ENCODE results near the gene NDUFS1.
"Not testable (repeated sequence)": the region's sequence is repeated elsewhere in the genome, so short reads cannot be mapped to it uniquely, and the experiment has no call there.

The NDUFS1 gene

DNA sequence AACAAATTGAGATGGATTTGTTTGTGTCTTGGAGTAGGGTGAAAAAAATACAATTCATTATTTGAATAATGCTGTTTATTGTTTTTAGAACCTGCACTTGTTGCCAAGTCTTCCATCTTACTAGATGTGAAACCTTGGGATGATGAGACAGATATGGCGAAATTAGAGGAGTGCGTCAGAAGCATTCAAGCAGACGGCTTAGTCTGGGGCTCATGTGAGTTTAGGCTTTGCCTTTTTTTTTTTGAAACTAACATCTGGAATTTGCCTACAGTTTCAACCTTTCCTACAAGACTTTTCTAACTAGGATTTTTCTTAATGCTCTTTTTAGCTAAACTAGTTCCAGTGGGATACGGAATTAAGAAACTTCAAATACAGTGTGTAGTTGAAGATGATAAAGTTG is 3.2 kb upstream of the NDUFS1 start:
- not testable (repeated sequence) for DNase-seq

DNA sequence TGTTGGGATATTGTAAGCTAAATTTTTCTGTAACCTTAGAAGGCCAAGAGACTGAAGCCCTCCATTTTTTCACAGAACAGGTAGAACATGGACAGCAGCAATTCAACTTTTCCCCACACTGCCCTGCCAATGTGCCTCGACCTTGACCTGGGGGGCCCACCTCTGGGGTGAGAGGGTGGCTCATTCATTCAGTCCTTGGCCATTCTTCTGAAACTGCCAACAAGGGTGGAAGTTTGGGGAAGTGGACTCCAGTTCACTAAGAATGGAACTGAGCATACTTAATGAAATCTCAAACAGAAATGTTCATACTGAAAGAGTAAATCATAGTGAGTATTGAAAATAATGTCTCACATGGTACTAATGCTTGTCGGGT is 1.5 kb upstream of the NDUFS1 start:
- no peak for DNase-seq

DNA sequence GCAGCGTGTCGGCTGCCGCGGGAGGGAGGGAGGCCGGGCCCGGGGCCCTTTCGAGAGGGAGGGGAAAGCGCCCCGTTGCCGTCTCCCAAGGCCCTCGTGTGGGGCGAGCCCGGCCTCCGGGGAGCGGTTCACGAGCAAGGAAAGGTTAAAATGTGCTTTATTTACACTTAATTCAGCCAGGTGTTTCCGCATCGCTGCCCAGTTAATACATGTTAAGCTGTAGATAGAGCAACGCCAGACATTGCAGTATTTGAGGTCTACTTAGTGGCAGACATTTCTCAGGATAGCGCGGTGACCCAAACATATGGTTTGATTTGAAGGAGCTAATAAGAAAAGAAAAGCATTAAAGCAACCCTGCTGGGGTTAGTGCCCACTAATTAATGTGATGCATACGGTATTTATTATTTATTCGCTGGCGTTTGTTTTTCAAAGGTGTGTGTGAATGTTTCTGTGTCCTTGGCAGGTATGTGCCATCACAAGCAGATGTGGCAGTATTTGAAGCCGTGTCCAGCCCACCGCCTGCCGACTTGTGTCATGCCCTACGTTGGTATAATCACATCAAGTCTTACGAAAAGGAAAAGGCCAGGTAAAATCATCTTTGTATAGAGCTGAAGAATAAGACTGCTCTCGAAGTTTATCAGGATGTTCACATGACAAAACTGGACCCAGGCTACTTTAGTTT is 1.0 kb upstream of the NDUFS1 start:
- DNase-seq = no peak

DNA sequence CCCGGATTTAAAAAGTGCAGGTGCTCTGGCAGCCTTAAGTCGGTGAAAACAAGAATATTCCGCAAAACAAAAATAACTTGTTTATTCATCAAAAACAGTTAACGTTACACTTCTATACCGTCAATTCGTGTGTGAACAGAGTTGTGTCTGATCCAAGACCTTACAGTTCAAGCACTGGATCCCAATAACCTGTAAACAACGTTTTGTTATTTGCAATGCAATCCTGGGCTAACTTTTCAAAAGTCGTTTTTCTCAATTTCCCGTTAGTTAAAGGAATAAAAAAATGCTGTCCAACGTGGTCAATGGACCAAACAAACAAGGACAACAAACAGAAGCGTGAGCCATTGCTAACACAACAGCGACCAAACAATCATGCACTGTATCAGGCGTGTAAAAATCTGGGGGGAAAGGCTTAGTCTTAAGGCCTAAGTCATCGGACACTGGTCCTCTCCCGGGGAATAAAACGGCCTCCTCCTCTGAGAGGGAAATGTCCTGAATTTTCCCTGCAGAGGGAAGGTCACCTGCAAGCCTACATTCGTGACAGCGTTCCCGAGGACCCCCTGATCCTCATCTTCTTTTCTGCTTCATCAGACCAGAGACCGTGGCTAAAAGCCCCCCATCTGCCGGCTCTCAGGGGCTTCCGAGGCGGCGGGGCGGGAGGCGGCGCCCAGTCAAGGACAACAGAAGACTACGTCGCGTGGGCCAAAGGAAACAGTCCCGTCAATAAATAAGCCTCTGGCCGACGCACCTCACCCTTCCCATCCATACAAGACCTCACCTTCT is 490 bp downstream of the NDUFS1 start:
- DNase-seq = no peak

DNA sequence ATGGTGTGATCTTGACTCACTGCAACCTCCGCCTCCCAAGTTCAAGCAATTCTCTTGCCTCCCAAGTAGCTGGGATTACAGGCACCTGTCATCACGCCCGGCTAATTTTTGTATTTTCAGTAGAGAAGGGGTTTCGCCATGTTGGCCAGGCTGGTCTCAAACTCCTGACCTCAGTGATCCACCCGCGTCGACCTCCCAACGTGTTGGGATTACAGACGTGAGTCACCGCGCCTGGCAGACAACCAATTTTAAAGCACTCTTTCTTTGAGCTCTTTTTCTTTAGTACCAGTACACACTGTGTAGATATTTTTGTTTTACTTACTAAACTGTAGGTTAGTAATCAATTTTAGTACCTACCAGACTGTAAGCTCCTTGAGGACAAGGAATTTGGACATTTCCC is 2.2 kb downstream of the NDUFS1 start:
- DNase-seq = not testable (repeated sequence)

DNA sequence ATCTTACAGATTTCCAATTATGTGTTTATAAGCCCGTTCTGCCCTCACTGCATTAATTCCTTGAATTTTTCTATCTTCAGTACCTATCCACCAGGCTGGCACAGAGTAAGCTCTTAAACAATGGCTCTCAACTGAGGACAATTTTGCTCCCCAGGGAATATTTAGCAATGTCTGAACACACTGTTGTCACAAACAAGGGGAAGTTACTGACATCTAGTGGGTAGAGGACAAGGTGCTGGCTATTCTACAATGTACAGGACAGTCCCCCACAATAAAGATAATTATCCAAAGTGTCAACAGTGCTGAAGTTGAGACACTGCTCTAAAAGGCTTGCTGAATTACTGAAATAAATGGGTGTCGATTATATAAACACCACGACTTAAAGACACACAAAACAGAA is 5.0 kb downstream of the NDUFS1 start:
- no peak for DNase-seq

DNA sequence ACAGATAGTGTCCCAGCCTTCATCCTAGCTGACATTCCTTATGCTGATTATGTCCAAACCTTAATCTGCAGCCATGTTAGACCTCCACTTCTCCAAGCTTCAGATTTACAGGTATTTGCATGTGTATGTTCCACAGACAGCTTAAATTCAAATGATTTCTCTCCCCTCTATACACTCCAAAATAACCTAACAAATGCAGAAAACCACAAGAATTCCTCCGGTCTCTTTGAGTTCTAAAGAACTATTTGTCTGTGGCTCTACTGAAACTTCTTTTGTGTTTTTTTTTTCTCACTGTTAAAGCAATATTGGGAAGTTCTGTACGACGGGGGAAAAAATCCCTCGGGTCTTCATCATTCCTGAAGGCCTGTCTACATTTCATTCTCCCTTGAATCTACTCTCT is 8.6 kb downstream of the NDUFS1 start:
- no peak for DNase-seq

DNA sequence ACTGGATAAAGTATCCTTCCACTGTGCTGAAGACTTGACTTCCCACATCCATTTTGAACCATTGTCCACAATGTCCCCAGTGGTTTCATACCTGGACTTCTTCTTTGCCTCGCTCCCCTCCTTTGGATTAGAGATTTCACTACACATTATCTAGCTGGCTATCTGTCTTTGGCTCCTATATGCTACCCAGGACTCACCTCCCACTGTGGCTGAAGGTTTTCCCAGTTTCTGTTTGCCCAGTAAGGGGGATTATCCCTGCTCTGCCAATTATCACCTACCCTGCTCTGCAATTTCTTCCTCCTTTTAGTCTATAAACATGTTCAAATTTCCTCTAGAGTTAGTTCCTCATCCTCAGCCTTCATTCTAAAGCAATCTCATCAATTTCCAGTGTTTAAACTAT is 9.1 kb downstream of the NDUFS1 start:
- no peak for DNase-seq

DNA sequence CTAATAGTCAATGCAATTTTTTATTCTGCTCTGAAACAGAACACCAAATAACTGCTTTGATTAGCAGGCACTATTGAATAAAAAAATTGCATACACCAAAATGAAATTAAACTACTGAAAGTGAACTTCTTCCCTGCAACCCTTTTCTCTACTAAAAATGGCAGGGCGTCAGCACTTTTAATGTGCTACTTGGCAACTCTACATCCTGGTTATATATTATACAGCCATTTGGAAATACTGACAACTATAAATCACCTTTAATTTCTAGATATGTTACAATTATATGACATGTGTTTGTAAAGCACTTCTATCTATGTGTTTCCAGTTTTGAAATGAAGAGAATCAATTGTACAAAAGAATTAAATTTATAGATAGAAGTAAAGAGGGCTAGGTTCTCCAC is 9.9 kb downstream of the NDUFS1 start:
- no peak for DNase-seq

DNA sequence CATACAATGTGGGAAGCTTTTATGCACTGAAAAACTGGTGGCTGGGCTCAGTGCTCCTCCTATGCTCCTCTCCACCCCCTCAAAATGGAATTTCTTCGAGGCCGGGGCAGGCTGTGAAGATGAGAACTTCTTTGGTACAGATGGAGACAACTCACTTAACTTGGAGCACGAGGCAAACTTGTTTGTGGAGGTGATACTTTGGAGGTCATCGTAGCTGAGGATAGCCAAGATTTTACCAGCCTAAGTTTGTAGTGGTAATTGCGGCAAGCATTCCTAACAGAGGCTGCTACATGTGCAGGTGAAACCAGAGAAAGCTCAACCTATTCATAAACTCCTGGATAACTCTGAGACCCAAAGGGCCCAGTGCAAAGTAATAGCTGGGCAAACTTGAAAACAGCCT is 13.6 kb downstream of the NDUFS1 start:
- DNase-seq = no peak

DNA sequence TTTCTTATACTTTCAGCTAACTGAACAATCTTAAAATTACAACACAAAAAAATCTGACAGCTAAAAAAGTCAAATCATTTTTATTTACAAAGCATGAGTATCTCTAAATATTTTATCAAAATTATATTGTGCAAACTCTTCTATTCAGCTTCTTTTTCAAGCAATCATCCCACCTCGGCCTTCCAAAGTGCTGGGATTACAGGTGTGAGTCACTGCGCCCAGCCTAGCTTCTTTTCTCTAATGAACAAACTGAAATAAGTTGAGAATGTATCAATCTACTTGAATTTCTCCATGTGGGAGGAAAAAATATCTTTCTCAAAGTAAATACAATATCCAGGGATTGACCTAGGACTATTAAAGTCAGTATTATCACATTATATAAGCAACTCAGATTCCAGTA is 14.9 kb downstream of the NDUFS1 start:
- no peak for DNase-seq

DNA sequence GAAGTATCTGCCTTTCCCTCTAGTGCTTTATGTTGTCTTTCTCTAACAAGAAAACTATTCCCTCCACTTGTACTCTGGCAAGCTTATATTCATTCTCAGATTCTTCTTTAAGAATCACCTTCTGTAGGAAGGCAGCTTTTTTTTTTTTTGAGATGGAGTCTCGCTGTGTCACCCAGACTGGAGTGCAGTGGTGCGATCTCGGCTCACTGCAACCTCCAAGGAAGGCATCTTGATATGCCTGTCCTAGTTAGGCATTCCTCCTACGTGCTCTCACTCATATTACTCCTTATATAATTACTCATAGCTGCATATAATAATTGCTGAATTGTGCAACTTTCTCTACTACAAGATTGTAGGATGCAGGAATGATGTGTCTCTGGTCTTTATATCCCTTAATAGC is 15.8 kb downstream of the NDUFS1 start:
- no peak for DNase-seq

DNA sequence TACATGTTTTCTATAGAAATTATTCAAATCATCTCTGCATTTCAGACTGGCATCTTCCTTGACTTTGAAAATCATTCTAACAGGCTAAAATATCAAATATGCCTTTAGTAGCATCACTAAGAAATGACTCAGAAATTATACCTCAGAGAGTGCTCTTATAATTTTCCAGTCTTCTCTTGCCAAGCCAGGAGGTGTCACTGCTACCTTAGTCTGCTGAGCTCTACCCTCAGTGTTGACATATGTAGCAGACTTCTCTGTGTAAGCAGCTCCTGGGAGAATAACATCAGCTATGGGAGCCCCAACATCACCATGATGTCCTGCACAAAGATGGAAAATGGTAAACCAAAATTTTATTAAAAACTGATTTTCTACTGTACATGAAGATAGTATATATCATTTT is 31.6 kb downstream of the NDUFS1 start:
- DNase-seq = no peak

DNA sequence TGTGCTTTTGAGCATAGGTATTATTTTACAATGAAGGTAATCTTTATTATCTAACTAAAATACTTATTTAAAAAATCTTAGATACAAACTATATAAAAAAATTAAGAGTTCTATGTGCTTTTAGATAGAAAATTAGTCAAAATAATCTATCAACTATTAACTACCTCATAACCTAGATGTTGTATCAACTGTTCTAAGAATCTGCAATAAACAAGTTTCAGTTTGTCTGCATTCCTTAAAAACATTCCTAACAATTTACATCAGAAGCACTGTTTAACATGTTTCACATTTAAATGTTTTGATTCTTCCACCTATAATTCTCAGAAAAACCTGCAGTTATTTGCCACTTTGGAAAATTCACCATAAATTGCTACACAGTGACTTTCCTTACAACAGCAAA is 33.3 kb downstream of the NDUFS1 start:
- no peak for DNase-seq

DNA sequence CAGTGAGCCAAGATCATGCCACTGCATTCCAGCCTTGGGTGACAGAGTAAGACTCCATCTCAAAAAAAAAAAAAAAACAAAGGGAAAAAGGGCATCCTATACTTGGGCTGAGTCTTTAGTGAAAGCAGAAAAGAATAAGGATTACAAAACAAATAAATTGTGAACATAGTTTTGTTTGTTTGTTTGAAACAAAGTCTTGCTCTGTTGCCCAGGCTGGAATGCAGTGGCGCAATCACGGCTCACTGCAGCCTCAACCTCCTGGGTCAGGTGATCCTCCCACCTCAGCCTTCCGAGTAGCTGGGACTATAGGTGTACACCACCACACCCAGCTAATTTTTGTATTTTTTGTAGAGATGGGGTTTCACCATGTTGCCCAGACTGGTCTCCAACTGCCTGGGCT is 36.7 kb downstream of the NDUFS1 start:
- DNase-seq = not testable (repeated sequence)

DNA sequence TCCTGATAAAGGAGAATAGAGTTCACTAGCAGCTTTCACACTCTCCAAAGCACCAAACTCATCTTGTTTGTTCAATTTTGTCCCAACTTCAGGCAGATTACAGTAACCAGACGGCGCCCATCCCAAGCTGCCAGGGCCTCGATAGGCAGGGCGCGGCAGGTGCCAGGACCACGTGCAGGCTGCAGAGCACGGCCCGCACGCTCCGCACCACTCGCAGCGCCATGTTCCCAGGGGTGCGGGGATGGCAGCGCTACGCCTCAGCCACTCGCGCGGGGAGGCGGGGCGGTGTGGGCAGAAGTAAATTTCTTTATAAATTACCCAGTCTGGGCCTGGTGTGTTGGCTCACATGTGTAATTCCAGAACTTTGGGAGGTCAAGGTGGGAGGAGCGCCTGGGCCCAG is 43.0 kb downstream of the NDUFS1 start:
- no peak for DNase-seq

DNA sequence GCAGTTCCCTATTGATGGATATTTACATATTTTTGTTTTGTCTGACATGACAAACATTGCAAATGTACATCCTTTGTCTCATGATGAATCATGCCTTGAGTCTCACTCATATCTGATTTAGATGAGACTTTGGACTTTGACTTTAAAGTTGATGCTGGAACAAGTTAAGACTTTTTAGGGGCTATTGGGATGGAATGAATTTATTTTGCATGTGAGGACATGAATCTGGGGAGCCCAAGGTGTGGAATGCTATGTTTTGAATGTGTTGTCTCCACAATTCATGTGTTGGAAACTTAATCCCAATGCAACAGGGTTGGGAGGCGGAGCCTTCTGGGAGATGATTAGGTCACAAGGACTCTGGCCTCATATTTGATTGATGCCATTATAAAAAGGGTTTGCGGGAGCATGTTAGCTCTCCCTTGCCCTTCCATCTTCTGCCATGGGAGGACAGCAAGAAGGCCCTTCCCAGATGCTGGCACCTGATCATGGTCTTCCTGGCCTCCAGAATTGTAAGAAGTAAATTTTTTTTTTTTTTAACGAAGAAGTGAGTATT is 44.1 kb downstream of the NDUFS1 start:
- DNase-seq = no peak

DNA sequence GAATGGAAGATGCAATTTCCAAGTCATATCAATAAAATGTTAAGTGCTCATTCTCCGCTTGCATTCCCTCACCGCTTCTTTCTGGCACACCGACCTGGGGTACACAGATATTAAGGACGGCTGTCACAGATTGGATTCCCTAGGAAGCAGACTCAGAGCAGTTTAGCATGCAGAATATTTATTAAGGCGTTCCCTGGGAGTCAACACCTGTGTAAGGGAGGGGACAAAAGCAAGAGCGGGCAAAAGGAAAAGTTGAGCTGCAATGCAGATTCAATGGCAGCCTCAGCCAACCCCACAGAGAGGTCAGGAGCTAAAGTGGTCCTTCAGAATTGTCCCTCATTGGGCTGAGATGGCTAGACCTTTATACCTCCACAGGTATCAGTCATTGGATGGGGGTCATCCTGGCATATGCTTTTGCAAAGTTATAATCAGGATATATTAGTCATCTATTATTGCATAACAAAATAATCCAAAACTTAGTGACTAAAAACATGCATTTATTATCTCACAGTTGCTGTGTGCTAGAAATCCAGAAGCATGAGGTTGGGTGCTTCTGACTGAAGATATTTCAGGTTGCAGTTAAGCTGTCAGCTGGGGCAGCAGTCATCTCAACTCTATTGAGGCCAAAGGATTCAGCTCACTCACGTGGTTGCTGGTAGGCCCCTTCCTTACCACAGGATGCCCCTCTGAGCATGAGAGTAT is 46.2 kb downstream of the NDUFS1 start:
- DNase-seq = no peak

DNA sequence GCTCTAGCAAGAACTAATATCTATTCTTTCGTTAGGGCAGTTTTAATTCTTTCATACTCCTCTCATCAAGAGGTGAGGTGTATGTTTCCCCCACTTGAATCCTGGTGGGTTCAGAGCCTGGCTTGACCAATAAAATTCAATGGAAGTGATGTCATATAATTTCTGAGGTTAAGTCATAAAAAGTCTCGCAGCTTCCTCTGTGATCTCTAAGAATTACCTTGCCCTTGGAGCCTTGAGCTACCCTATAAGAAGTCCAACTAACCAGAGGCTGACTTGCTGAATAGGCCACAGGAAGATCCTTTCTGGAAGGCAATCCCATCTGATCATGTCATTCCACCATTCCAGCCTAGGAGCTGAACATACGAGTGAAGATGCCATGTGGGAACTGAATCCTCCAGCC is 47.1 kb downstream of the NDUFS1 start:
- no peak for DNase-seq

DNA sequence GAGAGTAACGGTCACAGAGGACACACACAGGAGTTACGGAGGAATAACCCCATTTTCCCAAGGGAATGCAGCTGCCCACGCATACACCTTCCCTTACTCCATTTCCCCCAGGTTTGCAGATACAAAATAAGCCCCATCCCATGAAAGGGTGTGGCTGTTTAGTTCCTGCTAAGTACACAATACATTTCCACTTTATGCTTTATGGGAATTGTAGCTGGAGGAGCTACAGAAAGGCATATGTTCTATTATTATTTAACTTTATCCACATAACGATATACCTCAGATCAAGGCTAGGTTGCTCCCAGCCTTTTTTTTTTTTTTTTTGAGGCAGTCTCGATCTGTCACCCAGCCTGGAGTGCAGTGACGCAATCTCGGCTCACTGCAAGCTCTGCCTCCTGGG is 50.5 kb downstream of the NDUFS1 start:
- no peak for DNase-seq

DNA sequence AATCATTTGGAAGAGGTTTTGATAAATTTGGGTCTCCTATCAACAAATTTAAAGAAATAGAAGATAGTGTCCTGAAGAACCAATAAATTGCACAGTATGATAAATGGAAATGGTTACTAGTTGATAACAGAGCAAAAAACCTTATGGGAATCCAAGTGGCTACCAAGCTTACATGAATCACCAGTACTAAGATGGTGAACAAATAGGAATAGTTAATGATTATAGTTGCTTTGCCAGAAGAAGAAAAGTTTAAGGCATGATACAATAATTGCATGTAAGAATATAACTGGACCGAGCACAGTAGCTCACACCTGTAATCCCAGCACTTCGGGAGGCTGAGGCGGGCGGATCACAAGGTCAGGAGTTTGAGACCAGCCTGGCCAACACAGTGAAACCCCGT is 53.7 kb downstream of the NDUFS1 start:
- no peak for DNase-seq

DNA sequence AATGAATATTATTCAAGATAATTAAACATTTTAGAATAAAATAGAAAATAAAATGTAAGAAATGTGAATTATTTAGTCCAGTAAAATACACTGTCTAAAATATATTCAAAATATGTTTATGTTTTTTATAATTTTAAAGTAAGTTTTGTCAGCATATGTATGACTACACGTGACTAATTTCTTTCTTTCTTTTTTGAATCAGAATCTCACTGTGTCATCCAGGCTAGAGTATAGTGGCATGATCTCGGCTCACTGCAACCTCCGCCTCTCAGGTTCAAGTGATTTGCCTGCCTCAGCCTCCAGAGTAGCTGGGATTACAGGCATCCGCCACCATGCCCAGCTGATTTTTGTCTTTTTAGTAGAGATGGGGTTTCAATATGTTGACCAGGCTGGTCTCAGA is 54.2 kb downstream of the NDUFS1 start:
- DNase-seq = no peak

DNA sequence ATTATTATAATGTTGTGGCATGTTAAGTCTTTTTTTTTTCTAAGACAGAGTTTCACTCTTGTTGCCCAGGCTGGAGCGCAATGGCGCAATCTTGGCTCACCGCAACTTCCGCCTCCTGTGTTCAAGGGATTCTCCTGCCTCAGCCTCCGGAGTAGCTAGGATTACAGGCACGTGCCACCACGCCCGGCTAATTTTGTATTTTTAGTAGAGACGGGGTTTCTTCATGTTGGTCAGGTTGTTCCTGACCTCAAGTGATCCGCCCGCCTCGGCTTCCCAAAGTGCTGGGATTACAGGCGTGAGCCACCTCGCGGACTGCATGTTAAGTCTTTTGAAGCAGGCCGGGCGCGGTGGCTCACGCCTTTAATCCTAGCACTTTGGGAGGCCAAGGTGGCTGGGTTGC is 60.4 kb downstream of the NDUFS1 start:
- not testable (repeated sequence) for DNase-seq

DNA sequence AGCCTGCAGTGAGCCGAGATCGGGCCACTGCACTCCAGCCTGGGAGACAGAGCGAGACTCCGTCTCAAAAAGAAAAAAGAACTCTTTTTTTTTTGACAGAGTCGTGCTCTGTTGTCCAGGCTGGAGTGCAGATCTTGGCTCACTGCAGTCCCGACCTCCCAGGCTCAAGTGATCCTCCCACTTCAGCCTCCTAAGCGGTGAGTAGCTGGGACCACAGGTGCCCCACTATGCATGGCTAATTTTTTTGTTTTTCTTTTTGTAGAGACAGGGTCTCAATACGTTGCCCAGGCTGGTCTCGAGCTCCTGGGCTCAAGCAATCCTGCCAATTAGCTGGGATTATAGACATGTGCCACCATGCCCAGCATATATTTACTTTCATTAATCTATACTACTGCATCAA is 60.8 kb downstream of the NDUFS1 start:
- DNase-seq = no peak

Measured in hippocampal formation (tissue), 2 donors.